HG03108 (cell line): ENCODE results near the gene MLXIPL.
"Not testable (repeated sequence)": the region's sequence is repeated elsewhere in the genome, so short reads cannot be mapped to it uniquely, and the experiment has no call there.

Experiments used
- ATAC-seq: cut with Tn5 transposase; IDR thresholded peaks from one replicate; pipeline ENCODE4 v1.9.1; 2021; ENCODE audit warnings: moderate library complexity; ENCODE audit not compliant: unreplicated experiment

Gene MLXIPL

DNA sequence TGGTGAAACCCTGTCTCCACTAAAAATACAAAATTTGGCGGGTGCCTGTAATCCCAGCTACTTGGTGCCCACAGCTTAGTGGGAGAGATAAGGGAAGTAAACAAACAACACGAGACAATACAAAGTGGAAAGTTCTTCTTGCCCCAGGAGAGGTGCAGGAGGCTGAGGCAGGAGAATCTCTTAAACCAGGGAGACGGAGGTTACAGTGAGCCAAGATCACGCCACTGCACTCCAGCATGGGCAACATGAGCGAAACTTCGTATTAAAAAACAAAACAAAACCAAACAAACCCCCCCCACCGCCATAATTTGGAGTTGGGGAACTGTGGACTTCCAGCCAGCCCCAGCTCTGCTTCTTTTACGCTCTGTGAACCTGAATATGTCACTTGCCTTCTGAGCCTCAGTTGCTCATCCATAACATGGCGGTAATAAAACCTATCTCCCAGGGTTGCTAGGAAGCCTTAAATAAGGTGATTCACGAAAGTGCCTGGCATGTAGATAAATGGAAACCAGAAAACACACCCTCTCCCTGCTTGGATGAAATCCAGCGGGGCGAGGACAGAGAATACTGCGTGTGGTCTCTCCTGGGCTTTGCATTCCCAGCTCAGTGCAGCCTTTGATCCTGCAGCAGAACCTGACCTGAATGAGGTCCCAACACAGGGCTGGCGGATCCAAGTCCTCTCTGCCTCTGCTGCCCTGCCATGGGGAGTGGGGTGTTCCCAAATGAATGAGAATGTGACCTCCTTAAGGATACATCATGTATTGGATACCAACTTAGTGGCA is 10.2 kb downstream of the MLXIPL start:
- no peak for ATAC-seq

DNA sequence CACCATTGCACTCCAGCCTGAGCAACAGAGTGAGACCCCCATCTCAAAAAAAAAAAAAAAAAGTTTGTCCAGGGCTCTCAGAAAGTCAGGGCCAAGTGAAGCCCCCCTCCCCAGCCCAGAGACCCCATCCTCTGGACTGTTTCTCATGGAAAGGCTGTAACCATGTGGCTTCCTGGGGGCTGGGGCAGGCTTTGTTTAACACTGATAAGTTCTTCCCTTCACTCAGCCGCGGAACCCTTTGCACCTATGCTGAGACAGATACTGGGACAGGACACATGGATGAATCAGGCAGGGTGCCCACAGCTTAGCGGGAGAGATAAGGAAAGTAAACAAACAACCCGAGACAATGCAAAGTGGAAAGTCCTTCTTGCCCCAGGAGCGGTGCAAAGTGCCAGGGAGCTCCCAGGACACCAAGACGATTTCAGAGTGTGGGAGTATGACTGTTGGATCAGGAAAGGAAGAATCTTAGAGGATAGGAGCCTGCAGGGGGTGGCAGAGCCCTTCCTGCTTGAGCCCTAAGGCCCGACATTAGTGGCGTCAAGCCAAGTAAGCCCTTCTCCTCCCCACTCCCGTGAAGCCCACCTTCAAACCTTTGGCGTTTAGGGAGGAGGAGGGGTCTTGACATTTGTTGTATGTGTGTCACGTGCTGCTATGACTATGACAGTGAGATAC is 11.6 kb downstream of the MLXIPL start:
- ATAC-seq: no peak

DNA sequence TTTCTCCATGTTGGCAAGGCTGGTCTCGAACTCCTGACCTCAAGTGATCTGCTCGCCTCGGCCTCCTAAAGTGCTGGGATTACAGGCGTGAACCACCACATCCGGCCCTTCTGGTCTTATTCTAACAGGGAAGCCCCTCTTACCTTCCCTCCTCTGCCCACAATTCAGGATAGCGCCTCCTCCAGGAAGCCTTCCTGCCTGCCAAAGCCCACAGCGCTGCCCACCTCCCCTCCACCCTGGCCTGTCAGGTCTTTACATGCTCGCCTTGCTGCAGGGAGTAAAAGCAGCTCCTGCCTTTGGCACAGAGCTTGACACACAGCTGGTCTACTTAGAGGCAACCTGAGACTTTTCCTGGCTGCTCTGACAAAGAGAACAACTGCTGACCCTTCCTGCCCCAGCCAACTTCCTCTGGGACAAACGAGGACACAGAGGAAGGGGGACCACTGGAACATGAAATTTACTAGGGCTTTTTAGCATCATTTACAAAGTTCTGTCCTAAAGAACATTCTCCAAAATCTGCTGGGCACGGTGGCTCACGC is 13.2 kb downstream of the MLXIPL start:
- ATAC-seq: no peak

DNA sequence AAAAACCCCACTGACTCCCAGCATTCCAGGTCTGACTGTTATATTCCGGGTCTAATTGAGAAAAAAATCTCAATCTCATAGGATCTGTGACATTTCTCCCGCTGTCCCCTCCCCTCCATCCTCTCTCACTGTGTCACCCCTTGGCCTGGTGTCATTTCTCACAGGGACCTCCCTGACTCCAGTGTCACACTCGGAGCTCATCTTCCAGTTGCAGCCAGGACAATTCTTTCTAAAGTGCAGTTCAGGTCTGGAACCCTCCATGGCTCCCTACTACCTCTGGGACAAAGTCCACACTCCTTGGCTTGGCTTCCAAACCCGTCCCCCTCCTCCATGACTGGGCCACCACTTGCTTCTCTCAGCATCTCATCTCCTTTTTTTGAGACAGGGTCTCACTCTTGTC is 14.2 kb downstream of the MLXIPL start:
- ATAC-seq: no peak

DNA sequence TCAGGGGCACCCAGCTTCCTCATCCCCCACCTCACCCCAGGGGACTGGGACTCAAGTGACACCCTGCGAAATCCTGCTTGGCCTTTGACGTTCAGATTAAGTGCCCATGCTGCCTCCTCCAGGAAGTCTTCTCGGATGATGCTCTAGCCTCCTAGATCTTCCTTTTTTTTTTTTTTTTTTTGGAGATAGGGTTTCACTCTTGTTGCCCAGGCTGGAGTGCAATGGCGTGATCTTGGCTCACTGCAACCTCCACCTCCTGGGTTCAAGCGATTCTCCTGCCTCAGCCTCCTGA is 16.7 kb downstream of the MLXIPL start:
- not testable (repeated sequence) for ATAC-seq

DNA sequence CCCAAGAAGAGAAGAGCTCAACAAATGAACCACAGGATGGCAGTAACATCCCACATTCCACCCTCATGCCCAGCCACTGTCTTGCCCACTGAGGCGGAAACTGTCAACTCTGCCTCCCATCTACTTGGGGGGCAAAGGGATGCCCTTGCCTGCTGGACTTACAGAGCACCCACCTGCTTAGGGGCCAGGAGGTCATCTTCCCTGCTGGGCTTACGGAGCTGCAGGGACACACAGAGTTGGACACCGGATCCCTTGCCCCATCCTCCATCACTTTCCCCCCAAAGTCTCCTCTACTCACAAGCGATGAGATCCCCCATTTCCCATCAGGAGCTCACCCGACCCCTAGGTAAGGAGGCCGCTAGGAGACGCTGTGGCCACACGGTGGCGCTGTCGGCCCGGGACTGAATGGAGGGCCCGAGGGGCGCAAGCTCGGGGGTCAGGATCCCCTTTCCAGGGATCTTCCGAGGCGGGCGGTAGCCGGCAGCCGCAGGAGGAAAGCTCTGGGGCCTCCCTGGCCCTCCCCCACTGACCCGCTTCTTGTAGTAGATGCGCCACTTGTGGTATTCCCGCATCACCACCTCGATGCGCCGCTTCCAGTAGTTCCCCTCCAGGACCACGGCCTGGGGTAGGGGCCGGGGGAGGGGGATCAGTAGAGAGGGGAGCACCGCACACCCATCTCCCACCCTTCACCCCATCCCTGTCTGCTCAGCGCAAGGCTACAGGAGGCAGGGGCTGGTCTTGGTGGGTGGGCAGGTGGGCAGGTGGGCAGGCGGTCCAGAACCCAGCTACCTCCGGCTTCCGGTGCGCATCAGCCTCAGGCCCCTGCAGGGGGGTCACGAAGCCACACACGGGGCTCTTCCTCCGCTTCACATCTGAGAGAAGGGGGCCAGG is 17.3 kb downstream of the MLXIPL start:
- peak; percentile 54 for ATAC-seq

DNA sequence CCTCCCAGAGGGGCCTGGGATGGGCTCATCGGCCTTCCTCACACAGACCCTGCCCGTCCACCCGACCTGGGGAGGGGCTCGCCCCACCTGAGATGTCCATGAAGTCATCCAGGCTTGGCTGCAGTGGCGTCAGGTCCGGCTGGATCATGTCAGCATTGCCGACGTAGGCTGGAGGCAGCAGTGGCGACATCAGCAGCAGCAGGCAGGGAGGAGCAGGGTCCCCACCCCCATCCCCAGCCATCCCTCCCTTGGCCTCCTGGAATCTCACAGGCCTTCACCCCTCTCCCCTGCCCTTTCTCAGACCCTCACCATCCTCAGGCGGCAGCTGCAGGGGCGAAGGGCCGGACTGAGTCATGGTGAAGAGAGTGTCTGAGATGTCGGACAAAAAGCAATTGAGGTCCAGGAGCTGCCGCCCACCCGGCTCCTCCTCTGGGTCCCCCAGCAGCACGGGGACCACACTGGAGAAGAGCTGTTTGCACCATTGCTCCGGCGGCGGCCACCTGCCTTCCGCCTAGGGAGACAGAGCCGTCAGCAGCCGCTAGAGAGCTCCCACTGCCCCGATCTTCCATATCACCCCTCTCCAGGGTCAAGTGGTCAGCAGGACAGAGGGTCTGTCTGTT is 18.6 kb downstream of the MLXIPL start:
- ATAC-seq: no peak

DNA sequence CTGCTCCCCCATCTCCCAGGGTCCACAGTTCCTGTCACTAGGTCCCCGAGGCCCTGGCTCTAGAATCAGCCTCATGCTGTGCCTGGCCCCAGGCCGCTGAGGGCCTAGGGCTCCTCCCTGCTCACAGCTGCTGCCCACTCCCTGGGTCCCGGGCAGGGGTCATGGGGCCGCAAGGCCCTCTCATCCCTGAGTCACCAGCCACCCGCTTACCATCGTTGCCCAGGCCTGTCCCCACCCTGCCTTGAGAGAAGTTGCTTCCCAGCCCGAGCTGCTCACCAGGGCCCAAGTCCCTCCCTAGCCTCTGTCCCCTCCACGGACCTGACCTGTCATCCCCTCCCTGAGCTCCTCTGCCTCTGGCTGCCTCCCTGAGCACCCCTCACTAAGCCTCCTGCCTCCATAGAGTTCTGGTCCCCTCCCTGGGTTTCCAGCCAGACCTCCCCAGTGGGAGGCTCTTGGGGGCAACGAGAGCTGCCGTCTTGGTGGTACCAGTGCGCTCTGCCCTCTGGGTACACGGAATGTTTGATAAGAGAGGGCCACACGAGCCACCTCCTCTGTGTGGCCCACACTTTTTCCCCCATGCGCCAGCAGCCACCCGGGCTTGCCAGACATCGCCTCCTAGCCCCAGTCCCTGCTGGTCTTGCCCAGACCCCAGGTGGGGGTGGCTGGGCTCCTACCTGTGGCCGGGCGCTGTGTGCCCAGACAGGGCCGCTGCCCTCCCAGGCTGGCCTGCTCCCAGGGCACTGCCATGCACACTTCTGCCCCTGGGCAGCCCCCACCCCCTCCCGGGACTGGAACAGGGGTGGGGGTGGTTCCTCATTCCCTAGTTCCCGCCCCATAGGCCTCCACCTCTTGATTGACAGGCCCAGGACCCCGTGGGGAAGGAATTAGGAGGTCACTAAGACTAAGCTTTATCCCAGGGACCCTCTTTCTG is 21.3 kb downstream of the MLXIPL start:
- no peak for ATAC-seq

DNA sequence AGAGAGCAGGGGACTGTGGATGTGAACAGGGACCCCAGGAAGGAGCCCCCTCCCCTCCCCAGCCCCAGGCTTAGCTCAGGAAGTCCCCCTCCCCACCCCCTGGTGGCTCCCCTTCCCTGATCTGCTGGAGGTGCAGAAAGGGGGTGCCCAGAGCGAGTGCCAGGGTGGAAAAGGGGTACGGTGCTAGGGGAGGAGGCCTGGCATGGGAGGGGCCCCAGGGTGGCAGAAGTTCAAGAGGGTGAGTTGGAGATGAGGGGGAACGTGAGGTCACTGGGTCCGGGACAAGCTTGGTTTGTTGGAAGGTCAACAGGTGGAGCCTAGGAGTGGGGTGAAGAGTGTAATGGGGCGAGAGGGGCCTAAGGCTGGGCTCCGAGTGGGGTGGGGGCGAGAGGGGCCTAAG is 24.4 kb downstream of the MLXIPL start:
- no peak for ATAC-seq

DNA sequence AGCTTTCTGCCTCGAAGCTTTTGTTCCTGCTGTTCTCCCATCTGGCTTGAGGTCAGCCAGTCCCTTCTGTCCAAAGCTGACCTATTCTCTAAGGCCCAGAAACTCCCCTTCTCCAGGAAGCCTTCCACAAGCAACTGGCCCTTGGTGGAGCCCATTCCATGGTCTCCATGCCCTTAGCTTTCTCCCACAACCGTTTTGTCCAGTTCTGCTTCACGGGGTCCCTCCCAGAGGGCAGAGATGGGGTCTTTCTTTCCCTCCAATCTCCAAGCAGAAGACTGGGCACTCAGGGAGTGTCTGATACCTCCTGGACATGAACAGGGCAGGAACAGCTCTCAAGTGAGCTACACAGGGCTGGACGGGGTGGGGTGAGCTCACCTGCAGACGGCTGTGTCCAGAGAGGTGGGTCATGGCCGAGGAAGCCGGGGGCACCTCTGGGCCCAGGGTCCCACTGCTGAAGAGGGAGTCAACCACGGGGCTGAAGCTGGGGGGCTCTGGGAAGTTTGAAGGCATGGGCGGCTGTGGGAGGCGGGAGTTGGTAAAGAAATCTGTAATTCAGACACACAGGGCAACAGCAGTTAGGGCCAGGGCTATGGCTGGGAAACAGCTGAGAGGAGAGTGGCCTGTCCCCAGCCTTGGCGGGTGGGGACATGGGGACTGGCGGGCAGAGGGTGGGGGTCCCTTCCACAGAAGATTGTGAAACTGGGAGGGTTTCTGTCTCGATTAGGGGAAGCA is 25.0 kb downstream of the MLXIPL start:
- no peak for ATAC-seq

DNA sequence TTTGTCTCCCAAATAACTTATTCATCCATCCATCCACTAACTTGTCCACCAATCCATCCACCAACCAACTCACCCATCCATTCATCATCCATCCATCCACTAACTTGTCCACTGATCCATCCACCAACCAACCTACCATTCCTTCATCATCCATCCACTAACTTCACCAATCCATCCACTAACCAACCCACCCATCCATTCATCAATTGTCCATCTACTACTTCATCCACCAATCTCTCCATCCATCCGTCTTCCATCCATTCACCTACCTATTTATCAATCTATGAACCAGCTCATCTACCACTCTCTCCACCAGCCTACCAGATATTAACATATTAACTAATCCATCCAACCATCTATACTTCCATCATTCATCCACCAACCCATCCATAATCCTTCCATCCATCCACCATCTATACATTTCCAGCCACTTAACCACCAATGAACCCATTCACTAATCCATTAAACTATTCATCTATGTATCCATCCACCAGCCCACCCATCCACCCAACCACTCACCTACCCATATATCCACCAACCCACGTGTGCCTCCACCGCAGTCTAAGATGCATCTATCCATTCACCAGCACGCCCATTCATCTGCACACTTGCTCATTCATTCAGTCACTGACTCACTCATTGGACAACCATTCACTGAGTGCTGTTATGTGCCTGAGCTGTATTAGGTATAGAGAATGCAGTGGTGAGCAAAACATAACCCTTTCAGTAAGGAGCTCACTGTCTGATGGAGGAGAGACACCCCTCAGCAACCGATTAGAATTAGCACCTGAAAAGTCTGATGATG is 26.1 kb downstream of the MLXIPL start:
- ATAC-seq: no peak

DNA sequence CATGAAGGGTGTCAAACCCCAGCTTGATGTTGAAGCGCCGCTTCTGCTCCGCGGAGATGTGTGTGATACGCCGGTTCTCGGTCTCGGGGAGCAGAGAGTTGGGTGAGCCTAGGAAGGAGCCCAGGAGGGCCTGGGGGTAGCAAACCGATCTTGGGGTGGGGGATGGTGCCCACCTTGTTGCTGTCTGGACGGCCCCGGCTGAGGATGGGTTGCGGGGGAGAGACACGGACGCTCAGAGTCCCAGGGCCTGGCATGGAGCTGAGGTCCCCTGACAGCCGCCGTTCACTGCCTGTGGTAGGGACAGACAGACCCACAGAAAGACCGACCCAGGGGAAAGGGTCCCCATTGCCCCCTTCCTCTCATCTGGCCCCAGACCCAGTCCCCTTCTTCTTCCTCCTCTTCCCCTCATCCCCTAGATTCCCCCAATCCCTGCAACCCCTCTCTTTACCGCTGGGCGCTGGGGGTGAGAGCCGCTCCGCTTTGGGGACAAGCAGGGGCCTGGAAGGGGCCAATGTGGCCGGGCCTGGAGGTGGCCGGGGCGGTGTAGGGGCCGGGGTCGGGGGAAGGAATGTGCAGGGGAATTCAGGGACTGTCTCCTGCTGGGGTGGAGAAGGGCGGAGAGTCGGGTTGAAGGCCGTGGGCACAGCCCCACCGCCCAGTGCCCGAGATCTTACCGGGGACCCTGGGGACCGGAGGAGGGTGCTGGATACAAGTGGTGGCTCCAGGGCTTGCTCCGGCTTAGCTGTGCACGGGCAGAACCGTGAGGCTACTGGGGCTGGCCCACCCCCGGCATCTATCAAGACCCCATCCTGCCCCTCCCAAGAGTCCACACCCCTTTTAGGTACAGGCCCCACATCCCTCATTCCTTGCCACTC is 27.9 kb downstream of the MLXIPL start:
- no peak for ATAC-seq

DNA sequence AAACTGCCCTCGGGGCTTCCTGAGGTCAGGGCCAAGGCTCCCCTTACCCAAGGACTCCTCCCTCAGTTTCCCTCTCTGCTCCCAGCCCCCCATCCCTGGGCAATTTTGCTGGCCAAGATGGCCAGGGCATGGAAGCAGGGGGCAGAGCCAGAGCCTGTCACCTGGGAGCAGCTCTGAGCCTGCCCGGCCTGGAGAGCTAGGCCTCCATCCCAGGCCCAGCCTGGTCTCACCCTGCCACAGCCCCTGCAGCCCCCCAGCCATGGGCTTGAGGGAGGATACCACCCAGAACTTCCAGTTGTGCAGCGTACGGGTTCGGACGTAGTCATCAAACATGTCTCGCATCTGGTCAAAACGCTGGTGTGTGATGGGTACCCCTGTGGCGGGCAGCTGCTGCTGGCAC is 29.0 kb downstream of the MLXIPL start:
- no peak for ATAC-seq

DNA sequence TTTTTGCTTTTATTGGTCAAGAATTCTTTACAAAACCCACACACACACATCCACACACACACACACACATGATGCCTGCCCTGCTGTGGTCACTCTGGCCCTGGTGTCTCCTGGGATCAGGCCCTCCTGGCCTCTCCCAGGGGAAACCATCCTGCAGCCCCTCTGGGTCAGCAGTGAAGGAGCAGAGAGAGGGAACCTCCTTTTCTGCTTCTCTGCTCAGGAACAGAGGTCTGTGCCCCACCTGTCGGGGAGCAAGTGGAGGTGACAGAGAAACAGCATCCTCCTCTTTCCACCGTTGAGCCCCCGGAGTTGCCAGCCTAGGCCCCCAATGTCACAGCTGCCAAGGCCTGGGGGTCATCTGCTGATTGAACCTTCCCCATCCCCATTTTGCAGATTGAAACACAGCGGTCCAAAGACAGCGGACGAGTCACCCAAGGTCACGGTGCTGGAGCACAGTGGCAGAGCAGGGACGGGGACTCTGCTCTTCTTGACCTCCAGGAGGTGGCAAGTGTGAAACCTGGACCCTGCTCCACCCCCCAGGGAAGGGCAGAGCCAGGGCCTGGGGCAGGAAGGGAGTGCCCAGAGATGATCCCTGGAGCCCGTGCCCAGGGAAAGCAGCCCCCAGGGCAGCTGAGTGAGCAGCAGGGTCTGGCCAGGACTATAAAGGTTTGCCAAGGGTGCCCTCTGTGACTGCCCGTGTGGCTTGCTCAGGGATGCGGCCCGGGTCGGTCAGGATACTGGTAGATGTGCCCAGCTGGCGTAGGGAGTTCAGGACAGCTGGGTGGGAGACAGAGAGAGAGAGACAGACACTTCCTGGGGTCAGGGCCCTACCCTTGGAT is 30.9 kb downstream of the MLXIPL start:
- ATAC-seq: no peak

DNA sequence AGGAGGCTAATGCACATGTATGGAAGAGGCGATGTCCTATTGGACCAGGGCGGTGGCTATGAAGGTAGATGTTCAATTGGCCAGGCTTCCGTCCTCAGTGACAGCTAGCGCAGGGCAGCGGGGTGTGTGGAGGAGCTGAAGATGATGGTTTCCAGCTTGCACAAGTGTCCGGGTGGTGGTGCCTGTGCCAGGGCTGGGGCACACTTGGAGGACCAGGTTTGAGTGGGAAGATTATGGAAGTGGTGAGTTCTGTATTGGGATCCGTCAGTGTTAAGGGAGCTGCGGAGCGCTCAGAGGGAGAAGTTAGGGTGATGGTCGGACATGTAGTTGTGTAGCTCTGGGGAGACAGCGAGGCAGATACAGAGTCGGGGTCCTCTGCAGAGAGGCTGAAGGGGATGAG is 37.4 kb downstream of the MLXIPL start:
- no peak for ATAC-seq

DNA sequence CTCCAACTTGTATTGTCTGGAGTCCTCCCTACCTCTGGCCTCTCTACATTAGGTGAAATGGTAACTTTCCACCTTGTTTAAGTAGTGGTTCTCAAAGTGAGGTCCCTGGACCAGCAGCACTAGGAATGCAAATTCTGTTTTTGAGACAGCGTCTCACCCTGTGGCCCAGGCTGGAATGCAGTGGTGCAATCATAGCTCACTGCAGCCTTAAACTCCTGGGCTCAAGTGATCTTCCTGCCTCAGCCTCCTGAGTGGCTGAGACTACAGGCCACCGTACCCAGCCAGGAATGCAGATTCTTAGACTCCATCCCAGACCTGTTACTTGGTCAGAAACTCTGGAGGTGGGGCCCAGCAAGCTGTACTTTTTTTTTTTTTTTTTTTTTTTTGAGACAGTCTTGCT is 39.1 kb downstream of the MLXIPL start:
- ATAC-seq: no peak
